Adrenal gland (tissue), 12 donors: ENCODE results near the gene SIX3. TPM values are rescaled to one million over a fixed set of nuclear protein-coding genes. Genes with fewer than 3 reads are reported as not detected.

Experiments
- DNase-seq, 7 donors: peaks; one replicate each; pipeline ENCODE4 v3.0.0-alpha.2; 2019 to 2020
- H3K27ac ChIP-seq, 5 donors: fragments of 200-600 bp; sonication (generic) in 4 of 5; 1 replicate in 3 of 5; 2 replicates in 2 of 5; pipeline versions ENCODE4 v1.5.1 to v1.8.0; 2016 to 2020; ENCODE audit warnings: mild to moderate bottlenecking in 1 of 5
- H3K27me3 ChIP-seq: fragments of 200-600 bp; 2 replicates; pipeline ENCODE4 v1.8.0; 2021
- H3K36me3 ChIP-seq, 2 donors: fragments of 200-600 bp; replicated peaks in 1 of 2; 1 replicate in 1 of 2; 2 replicates in 1 of 2; pipeline versions ENCODE4 v1.5.1 to v1.8.0; 2018 to 2022
- H3K4me1 ChIP-seq, 2 donors: fragments of 200-600 bp; replicated peaks in 1 of 2; 1 replicate in 1 of 2; 2 replicates in 1 of 2; pipeline versions ENCODE4 v1.5.1 to v1.8.0; 2018 to 2021
- H3K4me3 ChIP-seq, 4 donors: fragments of 200-600 bp; sonication (generic) in 3 of 4; one replicate each; pipeline ENCODE4 v1.5.1; 2016 to 2018
- H3K9me3 ChIP-seq, 3 donors: fragments of 200-600 bp; sonication (generic) in 1 of 3; replicated peaks in 1 of 3; 1 replicate in 2 of 3; 2 replicates in 1 of 3; pipeline versions ENCODE4 v1.5.1 to v1.8.0; 2016 to 2021
- CTCF ChIP-seq, 6 experiments: fragments of 450-650 bp in 4 of 6; fragments of 200-600 bp in 2 of 6; sonication (generic) in 1 of 6; IDR thresholded peaks; 1 replicate in 5 of 6; 2 replicates in 1 of 6; pipeline versions ENCODE4 v1.5.1 to v1.8.0; 2016 to 2021; ENCODE audit warnings: antibody characterized with exemption in 6 of 6, mild to moderate bottlenecking in 2 of 6, moderate library complexity in 1 of 6
- POLR2A ChIP-seq, 2 donors: fragments of 450-650 bp; IDR thresholded peaks; one replicate each; pipeline ENCODE4 v1.6.1; 2017; ENCODE audit warnings: antibody characterized with exemption in 2 of 2, mild to moderate bottlenecking in 2 of 2, moderate library complexity in 1 of 2
- WGBS, 4 donors: extraction: QIAGEN DNeasy Blood & Tissue Kit in 2 of 4; methylation state at CpG; one replicate each; pipeline versions ENCODE4 v1.1.5 to v1.1.7; 2013 to 2017; 5-methylcytosine and 5-hydroxymethylcytosine counted together
- intact Hi-C, 2 donors: fragments of 100-400 bp; cut with DNase I; formaldehyde crosslinking; loops; one replicate each; pipeline versions ENCODE4 v1.14.1 to v1.15.0; 2022 to 2023
- polyA plus RNA-seq, 3 donors: library from polyadenylated mRNA; stranded (reverse); fragments of 200-250 nt in 2 of 3; fragments of 350-450 nt in 1 of 3; fragmentation: Illumina TruSeq in 1 of 3; extraction: RNeasy Lipid Tissue Mini Kit (QIAGEN cat#74804) in 1 of 3; gene quantifications; one replicate each; pipeline ENCODE4 v1.2.3, GENCODE V29; 2013 to 2014
- total RNA-seq, 9 donors: library from RNA; depleted of rRNA in 4 of 9; stranded (reverse); fragments of >200 nt in 4 of 9; fragments of 120-200 nt in 1 of 9; fragmentation: NEBNext Ultra II Directional in 1 of 9; extraction: Animal tissue kit (Norgen Biotek cat#: 25700) in 1 of 9; gene quantifications; one replicate each; pipeline versions ENCODE4 v1.1.0 to v1.2.4, GENCODE V29; 2013 to 2023
- donor health status: healthy with polysubstance abuse.
- donor health status: Bipolar disorder and iron deficiency.
- donor health status: DM: yes; HTN: yes; CAD: no.
- donor health status: DM: no; HTN: no; CAD: no.
- donor health status: DM: no; HTN: no; CAD: no.
- donor health status: DM: yes; HTN: yes; CAD: no.

SIX3 gene
- total and polyA plus RNA-seq, 12 donors = not detected

- intact Hi-C loops = no loop called here
- H3K4me1 ChIP-seq = no peaks in the 10 kb centered on the region
- no peak for DNase-seq
- H3K27me3 ChIP-seq = peaks cover 25% of the 10 kb centered on the region
- no peak overlapping the region for H3K27ac ChIP-seq
- WGBS, 4 donors = 66 to 73% (median 70%) methylated on average over 7 of the region's 7 CpGs
- no peak for TF ChIP-seq CTCF (IDR thresholded peaks at IDR 0.05)
- TF ChIP-seq POLR2A (IDR thresholded peaks at IDR 0.05) = no peak
- no peaks in the 10 kb centered on the region for H3K9me3 ChIP-seq
- H3K4me3 ChIP-seq = no peak overlapping the region
- no peaks in the 10 kb centered on the region for H3K36me3 ChIP-seq
Measured at GRCh38 chr2:44902217-44903137, 39.0 kb upstream of the SIX3 start.

GRCh38 chr2:44904578-44904977 lies 36.9 kb upstream of the SIX3 start:
- intact Hi-C loops = no loop called here
- TF ChIP-seq POLR2A (IDR thresholded peaks at IDR 0.05) (no peak), CTCF (IDR thresholded peaks at IDR 0.05) (no peak)
- peaks cover 25% of the 10 kb centered on the region for H3K27me3 ChIP-seq
- WGBS, 4 donors = 80 to 100% (median 90%) methylated on average over 1 of the region's 1 CpG
- no peak overlapping the region for H3K27ac ChIP-seq
- H3K9me3 ChIP-seq = no peaks in the 10 kb centered on the region
- H3K4me1 ChIP-seq = no peaks in the 10 kb centered on the region
- H3K36me3 ChIP-seq = no peaks in the 10 kb centered on the region
- DNase-seq = no peak
- H3K4me3 ChIP-seq = no peak overlapping the region

GRCh38 chr2:44906972-44907371 lies 34.5 kb upstream of the SIX3 start:
- no peaks in the 10 kb centered on the region for H3K36me3 ChIP-seq
- TF ChIP-seq POLR2A (IDR thresholded peaks at IDR 0.05) = no peak
- no peak for TF ChIP-seq CTCF (IDR thresholded peaks at IDR 0.05)
- no peak overlapping the region for H3K27ac ChIP-seq
- H3K9me3 ChIP-seq = no peaks in the 10 kb centered on the region
- no peak for DNase-seq
- intact Hi-C loops = no loop called here
- 43 to 60% (median 45%) methylated on average over 10 of the region's 10 CpGs for WGBS, 4 donors
- H3K27me3 ChIP-seq = peaks cover 17% of the 10 kb centered on the region
- no peak overlapping the region for H3K4me3 ChIP-seq
- H3K4me1 ChIP-seq = no peaks in the 10 kb centered on the region

GRCh38 chr2:44909831-44910230 lies 31.7 kb upstream of the SIX3 start:
- Histone ChIP-seq H3K4me3 (no peak overlapping the region), H3K9me3 (no peaks in the 10 kb centered on the region), H3K27me3 (peaks cover 10% of the 10 kb centered on the region), H3K36me3 (no peaks in the 10 kb centered on the region), H3K4me1 (no peaks in the 10 kb centered on the region), H3K27ac (no peak overlapping the region)
- DNase-seq = no peak
- TF ChIP-seq POLR2A (IDR thresholded peaks at IDR 0.05) = no peak
- no peak for TF ChIP-seq CTCF (IDR thresholded peaks at IDR 0.05)
- WGBS, 4 donors = 88 to 92% (median 89%) methylated on average over 1 of the region's 1 CpG
- intact Hi-C loops = no loop called here
